Testis (tissue), 2 donors: Measurements from ENCODE around the gene AP1M1.

Experiments used
- POLR2A ChIP-seq: fragments of 450-650 bp; IDR thresholded peaks from one replicate; pipeline ENCODE4 v1.6.1; 2017; ENCODE audit warnings: antibody characterized with exemption, mild to moderate bottlenecking, moderate library complexity
- TF ChIP-seq, protein P1 (sequence below), 3 experiments: fragments of 450-650 bp in 2 of 3; fragments of 200-600 bp in 1 of 3; sonication (generic) in 1 of 3; IDR thresholded peaks; one replicate each; pipeline ENCODE4 v1.5.1; 2016 to 2019; ENCODE audit warnings: antibody characterized with exemption in 3 of 3, mild to moderate bottlenecking in 2 of 3, moderate library complexity in 1 of 3

DNA sequence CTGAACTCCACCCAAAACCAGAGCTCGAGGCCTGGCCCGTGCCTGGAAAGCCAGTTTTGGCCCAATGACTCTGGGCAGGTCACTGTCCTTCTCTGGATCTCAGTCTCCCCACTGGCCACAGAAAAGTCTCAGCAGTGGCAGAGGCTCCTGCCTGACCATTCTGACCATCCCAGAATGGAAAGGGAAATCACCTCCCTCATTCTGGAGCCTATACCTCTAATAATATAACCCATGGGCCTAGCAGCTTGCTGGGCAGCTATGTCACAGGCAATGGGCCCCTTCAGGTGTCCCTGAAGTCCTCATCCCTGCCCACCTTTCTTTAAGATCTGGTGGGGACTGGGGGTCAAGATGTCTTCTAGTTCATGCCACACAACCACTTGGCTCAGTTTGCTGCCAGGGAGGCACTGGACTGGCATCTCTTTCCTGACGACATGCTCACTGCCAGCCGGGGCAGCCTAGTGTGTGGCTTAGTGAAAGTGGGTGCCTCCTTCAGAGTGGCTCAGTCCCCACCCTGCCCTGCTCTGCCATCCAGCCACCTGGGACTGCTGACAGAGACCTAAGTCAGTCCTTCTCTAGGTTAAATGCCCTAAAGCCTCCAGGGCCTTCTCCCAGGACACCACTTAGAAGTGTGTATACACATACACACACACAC lies 62.6 kb downstream of the AP1M1 start:
- TF ChIP-seq POLR2A, result no peak
- TF ChIP-seq, protein P1, sequence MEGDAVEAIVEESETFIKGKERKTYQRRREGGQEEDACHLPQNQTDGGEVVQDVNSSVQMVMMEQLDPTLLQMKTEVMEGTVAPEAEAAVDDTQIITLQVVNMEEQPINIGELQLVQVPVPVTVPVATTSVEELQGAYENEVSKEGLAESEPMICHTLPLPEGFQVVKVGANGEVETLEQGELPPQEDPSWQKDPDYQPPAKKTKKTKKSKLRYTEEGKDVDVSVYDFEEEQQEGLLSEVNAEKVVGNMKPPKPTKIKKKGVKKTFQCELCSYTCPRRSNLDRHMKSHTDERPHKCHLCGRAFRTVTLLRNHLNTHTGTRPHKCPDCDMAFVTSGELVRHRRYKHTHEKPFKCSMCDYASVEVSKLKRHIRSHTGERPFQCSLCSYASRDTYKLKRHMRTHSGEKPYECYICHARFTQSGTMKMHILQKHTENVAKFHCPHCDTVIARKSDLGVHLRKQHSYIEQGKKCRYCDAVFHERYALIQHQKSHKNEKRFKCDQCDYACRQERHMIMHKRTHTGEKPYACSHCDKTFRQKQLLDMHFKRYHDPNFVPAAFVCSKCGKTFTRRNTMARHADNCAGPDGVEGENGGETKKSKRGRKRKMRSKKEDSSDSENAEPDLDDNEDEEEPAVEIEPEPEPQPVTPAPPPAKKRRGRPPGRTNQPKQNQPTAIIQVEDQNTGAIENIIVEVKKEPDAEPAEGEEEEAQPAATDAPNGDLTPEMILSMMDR (IDR thresholded peaks at IDR 0.05), result no peak
